ENCODE data around the gene SFT2D3. TPM values are rescaled to one million over a fixed set of nuclear protein-coding genes. Genes with fewer than 3 reads are reported as not detected.

SFT2D3 gene
- total RNA-seq, 1 experiment from 2014 or later, result 9.7 TPM

DNA sequence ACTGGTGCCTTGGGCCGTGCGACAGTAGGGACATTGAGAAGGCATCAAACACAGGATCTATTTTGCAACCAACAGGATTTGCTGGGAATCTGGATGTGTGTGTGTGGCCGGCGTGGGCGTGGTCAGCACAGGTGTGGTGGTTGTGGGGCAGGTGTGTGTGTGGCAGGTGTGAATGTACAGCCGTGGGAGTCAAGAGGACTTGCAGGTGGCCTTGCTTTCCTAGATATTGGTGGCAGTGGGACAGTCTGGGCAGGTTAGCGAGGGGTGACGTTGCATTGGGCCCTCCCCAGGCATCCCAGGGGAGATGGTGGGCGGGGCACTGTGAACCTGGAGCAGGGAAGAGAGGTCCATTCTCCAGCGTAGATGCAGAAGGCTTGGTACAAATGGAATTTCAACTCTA, 22.8 kb upstream of the SFT2D3 start:
- no peak for DNase-seq (ENCODE audit: low read depth, low spot score)
- in situ Hi-C loops (cut with HindIII; ENCODE audit: low pct_unique_long_range_greater_than_20kb, low sequenced_read_pairs), result no loop called here

- in situ Hi-C loops (cut with HindIII; ENCODE audit: low pct_unique_long_range_greater_than_20kb, low sequenced_read_pairs), result no loop called here
- DNase-seq (ENCODE audit: low read depth, low spot score), result no peak
These were observed 22.3 kb upstream of the SFT2D3 start for GRCh38 chr2:127678991-127679390.

DNA sequence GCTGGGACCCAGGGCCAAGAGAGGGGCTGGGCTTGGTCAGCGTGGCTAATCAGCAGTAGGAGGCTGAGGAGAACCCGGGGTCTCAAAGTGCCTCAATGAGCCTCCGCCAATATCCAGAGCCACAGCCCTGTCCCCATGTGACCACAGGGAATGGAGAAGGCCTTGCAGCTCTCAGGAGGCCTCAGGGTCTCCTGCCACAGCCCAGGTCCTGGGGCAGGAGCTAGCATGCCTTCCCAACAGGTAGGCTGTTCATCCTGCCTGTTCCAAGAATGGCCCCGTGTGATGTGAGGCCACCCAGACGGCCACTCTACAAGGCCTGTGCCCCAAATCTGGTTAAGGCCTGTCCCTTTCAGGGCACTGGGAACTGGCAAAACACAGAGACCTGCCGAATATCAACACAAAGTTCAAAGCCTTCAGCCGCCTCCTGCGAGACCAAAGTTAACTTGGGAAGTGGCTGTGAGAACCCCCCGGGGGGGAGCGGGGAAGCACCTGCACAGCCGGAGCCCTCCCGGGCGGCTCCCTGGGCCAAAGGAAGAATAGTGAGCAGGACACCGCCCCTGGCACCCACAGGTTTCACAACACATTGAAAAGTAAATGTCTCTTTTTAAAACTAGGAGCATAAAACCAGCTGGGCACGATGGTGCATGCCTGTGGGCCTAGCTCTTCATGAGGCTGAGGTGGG, 21.5 kb upstream of the SFT2D3 start:
- DNase-seq (ENCODE audit: low read depth, low spot score), result no peak
- in situ Hi-C loops (cut with HindIII; ENCODE audit: low pct_unique_long_range_greater_than_20kb, low sequenced_read_pairs), result no loop called here

GRCh38 chr2:127680706-127681287, 20.5 kb upstream of the SFT2D3 start:
- in situ Hi-C loops (cut with HindIII; ENCODE audit: low pct_unique_long_range_greater_than_20kb, low sequenced_read_pairs), result no loop called here
- DNase-seq (ENCODE audit: low read depth, low spot score), result no peak

DNA sequence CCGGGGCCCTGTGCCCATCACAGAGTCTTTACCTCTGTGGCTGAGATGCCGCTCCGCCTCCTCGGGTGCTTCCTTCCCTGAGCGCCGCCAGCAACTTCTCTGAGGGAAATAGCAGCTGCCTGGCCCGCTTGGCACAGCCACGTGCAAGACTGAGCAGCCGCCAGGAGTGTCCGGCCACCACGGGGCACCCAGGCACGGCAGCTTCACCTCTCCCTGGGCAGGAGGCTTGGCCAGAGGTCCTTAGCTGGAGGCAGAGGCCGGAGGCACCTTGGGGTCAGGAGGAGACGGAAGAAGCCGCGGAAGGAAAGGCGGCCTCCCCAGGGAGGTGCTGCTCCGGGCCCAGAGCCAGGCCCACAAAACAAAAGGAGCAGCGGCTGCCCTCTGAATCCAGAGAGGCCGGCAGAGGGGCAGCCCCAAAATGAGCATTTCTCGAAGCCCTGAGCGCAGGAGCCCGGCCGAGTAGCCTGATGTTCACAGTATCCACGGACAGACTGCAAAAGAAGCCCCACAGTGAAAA, 20.0 kb upstream of the SFT2D3 start:
- no peak for DNase-seq (ENCODE audit: low read depth, low spot score)
- in situ Hi-C loops (cut with HindIII; ENCODE audit: low pct_unique_long_range_greater_than_20kb, low sequenced_read_pairs), result no loop called here

- in situ Hi-C loops (cut with HindIII; ENCODE audit: low pct_unique_long_range_greater_than_20kb, low sequenced_read_pairs), result no loop called here
These were observed 19.1 kb upstream of the SFT2D3 start for GRCh38 chr2:127681976-127682857.

GRCh38 chr2:127683056-127683455, 18.2 kb upstream of the SFT2D3 start:
- in situ Hi-C loops (cut with HindIII; ENCODE audit: low pct_unique_long_range_greater_than_20kb, low sequenced_read_pairs), result no loop called here
- DNase-seq (ENCODE audit: low read depth, low spot score), result no peak

More at GRCh38 chr2:127681976-127682857, 19.1 kb upstream of the SFT2D3 start:
- no peak for DNase-seq (ENCODE audit: low read depth, low spot score)

GRCh38 chr2:127683757-127684156, 17.5 kb upstream of the SFT2D3 start:
- in situ Hi-C loops (cut with HindIII; ENCODE audit: low pct_unique_long_range_greater_than_20kb, low sequenced_read_pairs), result no loop called here
- no peak for DNase-seq (ENCODE audit: low read depth, low spot score)

DNA sequence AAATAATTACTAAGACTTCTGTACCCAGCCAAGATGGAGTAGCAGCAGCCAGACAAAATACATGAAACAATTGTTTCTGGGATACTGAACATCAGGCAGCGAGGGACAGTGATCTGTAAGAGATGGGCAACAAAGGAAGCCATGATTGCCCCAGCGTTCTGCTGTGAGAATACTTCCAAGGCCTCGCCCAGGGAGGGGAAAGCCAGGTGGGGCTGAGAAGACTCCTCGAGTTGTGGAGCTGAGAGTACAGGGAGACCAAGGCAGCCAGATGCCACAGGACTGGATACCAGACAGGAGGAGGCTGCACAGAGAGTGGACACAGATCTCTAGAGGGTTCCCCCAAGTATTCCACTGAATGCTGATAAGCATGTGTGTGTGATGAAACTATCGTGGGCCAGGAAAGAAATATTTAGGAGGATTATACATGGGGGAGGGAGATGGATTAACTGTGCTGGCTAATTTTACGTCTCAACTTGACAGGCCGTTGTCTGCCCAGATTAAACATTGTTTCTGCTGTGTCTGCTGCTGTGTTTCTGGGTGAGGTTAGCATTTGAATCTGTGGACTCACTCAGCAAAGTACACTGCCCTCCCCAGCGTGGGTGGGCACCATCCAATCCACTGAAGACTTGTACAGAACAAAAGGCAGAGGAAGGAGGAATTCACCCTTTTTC, 15.8 kb upstream of the SFT2D3 start:
- in situ Hi-C loops (cut with HindIII; ENCODE audit: low pct_unique_long_range_greater_than_20kb, low sequenced_read_pairs), result no loop called here
- no peak for DNase-seq (ENCODE audit: low read depth, low spot score)

DNA sequence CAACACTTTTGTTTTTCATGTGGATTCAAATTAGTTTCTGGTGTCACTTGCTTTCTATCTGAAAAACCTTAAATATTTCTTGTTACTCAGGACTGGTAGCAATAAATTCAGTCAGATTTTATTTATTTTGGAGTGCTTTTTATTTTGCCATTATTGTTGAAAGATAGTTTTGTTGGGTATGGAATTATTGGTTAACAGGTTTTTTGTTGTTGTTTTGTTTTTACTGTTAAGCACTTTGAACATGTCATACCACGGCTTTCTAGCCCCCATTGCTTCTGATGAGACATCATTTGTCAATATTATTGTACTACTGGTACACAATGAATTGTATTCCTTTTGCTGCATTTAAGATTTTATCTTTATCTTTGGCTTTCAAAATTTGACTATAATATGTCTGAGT, 12.9 kb upstream of the SFT2D3 start:
- DNase-seq (ENCODE audit: low read depth, low spot score), result no peak
- in situ Hi-C loops (cut with HindIII; ENCODE audit: low pct_unique_long_range_greater_than_20kb, low sequenced_read_pairs), result no loop called here

DNA sequence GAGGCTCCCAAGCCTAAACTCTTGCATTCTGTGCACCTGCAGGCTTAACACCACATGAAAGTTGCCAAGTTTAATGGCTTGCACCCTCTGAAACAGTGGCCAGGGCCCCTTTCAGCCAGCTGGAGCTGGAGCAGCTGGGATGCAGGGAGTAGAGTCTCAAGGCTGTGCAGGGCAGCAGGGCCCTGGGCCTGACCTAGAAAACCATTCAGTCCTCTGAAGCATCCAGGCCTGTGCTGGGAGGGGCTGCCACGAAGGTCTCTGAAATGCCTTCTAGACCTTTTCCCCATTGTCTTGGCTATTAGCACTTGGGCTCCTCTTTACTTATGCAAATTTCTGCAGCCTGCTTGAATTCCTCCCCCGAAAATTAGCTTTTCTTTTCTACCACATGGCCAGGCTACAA, 10.6 kb upstream of the SFT2D3 start:
- in situ Hi-C loops (cut with HindIII; ENCODE audit: low pct_unique_long_range_greater_than_20kb, low sequenced_read_pairs), result no loop called here
- DNase-seq (ENCODE audit: low read depth, low spot score), result no peak

DNA sequence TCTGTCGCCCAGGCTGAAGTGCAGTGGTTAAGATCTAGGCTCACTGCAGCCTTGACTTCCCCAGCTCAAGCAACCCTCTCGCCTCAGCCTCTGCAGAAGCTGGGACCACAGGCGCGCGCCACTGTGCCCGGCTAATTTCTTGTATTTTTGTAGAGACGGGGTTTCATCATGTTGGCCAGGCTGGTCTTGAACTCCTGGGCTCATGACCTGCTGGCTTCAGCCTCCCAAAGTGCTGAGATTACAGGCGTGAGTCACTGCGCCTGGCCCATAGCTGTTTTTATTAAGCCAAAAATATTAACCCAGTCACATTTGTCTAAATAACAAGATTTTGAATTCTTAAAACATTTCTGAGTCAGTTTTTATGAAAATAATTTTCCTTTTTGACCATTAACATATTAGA, 6.3 kb upstream of the SFT2D3 start:
- DNase-seq (ENCODE audit: low read depth, low spot score), result no peak
- in situ Hi-C loops (cut with HindIII; ENCODE audit: low pct_unique_long_range_greater_than_20kb, low sequenced_read_pairs), result no loop called here

GRCh38 chr2:127695491-127696472, 5.5 kb upstream of the SFT2D3 start:
- peak; percentile 74 for DNase-seq (ENCODE audit: low read depth, low spot score)
- in situ Hi-C loops (cut with HindIII; ENCODE audit: low pct_unique_long_range_greater_than_20kb, low sequenced_read_pairs), result no loop called here

- in situ Hi-C loops (cut with HindIII; ENCODE audit: low pct_unique_long_range_greater_than_20kb, low sequenced_read_pairs), result no loop called here
These were observed 3.7 kb upstream of the SFT2D3 start for GRCh38 chr2:127697482-127698180.

GRCh38 chr2:127698553-127699355, 2.5 kb upstream of the SFT2D3 start:
- no peak for DNase-seq (ENCODE audit: low read depth, low spot score)
- in situ Hi-C loops (cut with HindIII; ENCODE audit: low pct_unique_long_range_greater_than_20kb, low sequenced_read_pairs), result no loop called here

More at GRCh38 chr2:127697482-127698180, 3.7 kb upstream of the SFT2D3 start:
- no peak for DNase-seq (ENCODE audit: low read depth, low spot score)
